GM11168 (cell line): ENCODE measurements around the gene HOXB4.

ENCODE experiments used
- in situ Hi-C: fragments of 300-500 bp; cut with MboI; formaldehyde crosslinking; loops from one replicate; pipeline ENCODE4 v1.12.0; 2022; ENCODE audit warnings: low sequenced_read_pairs; ENCODE audit not compliant: unreplicated experiment

The HOXB4 gene

GRCh38 chr17:48615047-48615962 lies 37.2 kb upstream of the HOXB4 start, which contains the start of gene HOXB8:
TSS of gene HOXB8 (minus strand) at chr17:48615292. CDS start at chr17:48614704, 588 bp downstream.
- in situ Hi-C loops, result no loop called here

DNA sequence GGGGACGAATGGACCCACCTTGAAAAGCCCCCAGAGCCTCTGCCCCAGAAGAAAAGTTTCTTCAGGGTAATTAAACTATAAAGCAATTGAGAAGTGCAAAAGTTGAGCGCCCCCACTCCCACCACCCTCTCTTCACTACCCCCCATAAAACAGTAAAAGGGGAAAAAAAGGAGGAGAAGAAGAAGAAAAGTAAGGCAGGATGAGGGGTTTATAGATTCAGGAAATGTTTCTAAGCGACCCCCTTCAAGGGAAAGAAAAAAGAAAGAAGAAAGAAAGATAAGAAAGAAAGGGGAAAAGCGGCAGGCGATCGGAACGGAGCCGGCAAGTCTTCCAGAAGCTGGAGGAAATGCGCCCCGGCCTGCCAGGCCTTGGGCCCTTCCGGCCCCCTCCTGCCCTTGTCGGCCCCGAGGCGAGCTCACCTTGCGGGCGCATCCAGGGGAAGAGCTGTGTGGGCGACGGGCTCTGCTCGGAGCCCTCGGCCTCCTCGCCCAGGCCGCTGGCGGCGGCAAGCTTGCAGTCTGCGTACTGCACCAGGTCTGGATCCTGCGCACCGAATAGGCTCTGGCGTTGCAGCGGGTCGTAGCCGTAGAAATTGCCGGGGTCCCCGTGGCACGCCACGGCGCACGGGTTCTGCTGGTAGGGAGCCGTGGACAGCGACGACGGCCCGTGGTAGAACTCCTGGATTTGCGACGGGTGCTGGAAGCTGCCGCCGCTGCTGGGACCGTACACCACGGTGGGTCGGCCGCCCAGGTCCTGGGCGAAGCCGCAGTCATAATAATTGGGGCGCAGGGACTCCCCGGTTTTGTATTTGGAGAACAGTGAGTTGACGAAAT lies 35.9 kb upstream of the HOXB4 start:
- in situ Hi-C loops, result no loop called here

DNA sequence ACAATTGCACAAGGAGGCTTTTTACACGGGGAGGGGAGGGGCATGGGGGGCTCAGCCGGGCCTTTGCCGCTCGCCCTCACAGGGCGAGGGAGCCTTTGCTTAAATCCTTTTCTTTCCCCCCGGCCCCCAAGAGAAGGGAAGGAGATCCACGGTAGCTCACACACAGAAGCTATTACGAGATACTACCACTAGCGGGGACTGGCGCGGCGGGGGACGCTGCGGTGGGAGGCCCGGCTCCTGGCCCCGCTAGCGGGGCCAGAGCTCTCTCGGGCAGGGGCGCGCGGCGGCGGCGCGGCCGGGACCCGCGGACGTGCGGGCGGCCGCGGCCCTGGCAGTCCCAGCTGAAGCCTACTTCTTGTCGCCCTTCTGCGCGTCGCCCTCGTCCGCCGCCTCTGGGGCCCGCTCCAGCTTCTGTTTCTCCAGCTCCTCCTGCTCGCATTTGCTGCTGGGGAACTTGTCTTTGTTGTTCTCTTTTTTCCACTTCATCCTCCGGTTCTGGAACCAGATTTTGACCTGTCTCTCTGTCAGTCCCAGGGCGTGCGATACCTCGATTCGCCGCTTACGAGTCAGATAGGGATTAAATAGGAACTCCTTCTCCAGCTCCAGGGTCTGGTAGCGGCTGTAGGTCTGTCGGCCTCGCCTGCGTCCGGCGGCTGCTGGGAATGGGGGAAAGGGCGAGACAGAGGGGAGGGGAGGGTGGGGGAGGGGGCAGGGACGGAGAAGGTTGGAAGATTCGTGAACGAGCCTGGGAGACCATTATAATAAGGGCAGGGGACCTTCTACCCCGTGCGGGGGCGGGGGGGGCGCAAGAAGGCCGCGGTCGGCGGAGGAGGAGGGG lies 34.9 kb upstream of the HOXB4 start:
- in situ Hi-C loops, result no loop called here

GRCh38 chr17:48612456-48612853 lies 34.3 kb upstream of the HOXB4 start:
- in situ Hi-C loops, result no loop called here

- in situ Hi-C loops, result no loop called here
Measured at GRCh38 chr17:48611681-48612455, 33.7 kb upstream of the HOXB4 start.

DNA sequence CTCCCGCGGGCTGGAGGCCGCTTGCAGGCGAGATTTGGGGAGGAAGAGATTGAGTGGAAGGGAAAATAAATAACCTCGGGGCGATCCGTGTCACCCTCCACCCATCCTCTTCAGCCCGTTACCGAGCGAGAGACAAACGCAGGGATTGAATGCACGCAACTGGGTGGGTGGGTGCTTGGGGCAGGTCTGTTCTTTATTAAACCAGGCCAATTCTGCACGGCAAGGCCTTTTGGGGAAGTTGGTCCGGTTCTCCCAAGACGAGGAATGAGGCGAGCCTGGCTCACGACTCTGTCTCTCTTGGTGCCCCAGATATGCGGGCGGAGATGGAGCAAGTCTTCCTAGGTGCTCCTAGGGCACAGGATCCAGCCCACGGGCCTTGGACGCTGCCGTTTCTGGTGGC lies 33.1 kb upstream of the HOXB4 start:
- in situ Hi-C loops, result no loop called here

DNA sequence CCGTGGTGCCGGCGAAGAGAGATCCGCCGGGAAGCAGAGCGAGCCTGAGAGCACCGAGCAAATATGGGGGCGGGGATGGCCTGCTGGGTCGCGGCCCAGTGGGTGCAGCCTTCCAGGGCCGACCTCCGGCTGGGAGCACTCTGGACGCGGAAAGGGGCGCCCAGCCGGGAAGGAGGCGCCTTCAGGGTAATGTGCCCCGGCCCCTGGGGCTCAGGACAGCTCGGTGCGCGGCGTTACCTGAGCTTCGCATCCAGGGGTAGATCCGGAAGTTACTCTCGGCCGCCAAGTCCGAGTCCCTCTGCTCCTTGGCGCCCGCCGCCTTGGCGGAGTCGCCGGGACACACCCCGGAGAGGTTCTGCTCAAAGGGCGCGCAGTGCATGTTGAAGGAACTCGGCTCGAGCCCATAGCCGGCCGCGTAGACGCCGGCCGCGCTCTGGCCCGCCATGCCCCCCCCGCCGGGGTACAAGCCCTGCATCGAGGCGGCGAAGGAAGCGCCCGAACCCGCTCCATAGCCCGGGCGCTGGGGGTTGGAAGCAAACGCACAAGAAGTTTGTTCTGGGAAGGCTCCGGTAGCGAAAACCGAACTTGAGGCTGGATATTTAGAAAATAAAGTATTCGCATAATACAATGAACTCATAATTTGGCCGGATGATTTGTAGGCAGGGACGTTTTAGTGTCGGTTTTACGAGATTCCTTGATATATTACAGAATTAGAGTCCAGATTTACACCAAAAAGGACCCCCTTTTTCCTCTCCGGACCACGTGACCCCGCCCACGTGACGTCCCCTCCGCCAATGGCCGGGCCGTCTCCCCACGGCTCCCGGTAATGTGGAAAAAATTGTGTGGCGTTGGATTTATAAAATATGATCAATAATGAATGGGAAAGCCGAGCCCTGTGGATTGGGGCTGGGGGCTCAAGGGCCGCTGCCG lies 32.4 kb upstream of the HOXB4 start, which contains the start of gene HOXB7:
Gene HOXB7, minus strand, starts transcription at position 736 of the 930 bp plus-strand sequence. Its CDS starts 99 bp downstream, at position 637.
- in situ Hi-C loops, result no loop called here

DNA sequence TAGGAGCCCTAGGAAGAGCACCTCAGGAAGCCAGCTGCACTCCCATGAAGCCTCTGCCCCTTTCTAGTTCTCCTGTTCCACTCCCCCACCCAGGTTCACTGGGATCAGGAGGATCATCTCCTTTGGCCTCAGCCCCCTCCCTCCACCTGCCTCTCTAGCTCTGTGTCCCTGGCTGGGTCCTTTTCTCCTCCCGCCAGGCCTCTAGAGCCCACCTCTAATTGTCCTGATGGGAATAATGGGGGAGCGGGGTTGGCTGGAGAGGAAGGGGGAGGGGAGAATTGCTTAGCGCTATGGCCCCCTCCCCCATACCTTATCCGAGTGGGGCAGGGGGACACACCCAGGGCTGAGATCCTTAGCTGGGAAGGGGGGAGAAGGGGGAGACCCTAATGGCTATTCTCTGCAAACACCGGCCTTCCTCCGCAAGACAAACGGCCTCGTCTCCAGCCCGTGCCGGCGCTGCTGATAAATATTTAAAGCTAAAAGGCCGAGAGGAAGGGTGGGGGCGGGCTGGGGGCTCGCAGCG lies 31.7 kb upstream of the HOXB4 start:
- in situ Hi-C loops, result no loop called here

DNA sequence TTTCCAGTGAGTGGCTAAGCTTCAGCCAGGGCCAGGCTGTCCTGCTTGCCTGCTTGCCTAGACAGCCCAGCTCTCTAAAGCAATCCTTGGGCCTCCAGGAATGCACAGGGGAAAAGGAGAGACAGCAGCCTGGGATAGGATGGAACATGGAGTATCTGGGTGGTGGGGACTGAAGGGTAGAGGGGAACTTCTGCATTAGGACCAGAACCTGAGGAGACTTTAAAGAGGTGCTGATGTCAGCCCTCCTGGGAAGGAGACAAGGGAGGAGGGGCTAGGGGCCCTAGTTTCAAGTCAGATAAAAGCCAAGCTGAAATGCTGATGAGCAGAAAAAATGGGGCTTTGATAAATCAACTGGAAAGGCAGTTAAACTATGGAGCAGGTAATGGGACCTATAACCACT lies 30.9 kb upstream of the HOXB4 start:
- in situ Hi-C loops, result no loop called here

DNA sequence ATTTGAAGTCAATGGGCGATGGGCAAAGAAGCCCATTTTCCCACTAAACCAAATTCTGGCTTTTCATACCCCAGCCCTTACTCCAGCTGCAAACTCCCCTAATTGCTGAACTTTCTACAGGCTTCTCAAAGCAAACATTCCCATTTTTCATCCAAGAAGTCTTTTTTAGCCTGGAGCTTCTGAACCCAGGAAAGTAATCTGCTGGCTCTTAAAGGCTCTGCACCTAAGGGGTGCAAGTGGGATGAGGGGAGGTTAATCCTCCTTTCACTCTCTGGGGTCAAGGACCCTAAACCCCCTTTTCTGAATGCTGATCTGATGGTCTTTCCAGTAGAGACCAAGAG lies 30.3 kb upstream of the HOXB4 start:
- in situ Hi-C loops, result no loop called here

GRCh38 chr17:48606892-48607614 lies 28.9 kb upstream of the HOXB4 start:
- in situ Hi-C loops, result no loop called here

DNA sequence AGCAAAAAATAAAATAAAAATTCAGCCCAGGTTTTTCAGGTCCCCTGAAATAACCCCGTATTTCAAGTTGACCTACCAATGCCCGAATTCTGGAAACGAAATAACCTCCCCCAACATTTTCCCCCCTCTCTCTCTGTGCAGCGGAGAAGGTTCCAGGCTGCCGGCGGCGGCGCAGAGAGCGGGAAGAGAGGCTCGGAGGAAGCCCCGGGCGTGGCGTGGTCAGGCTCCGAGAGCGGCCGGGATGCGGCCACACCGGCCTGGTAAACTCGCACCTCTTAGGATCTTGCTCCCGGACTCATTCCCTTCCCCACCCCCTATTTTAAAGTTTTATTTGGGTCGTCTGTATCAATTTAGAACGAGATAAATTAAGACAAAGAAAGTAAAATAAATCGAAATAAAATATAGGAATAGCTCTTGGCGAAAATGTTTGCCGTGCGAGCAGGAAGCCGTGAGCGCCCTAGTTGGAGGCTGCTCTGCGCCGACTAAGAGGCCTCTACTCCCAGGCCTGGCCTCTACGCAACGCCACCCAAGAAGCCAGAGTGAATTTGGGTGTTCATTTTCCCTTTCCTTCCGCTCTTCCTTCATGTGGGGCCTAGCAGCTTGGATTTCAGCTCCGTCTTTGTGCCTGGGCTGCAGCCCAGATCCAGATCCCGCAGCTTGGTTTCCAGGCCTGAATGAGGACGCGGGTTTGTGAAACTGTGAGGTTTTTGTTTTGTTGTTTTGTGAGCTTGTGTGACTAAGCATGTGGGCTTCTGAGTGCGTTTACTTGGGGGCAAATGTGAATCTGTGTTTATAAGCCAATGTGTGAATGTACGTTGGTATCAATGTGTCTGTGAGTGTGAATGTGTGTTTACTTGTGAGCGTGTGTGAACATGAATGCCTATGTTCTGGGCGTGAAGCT lies 28.1 kb upstream of the HOXB4 start:
- in situ Hi-C loops, result no loop called here

GRCh38 chr17:48605409-48605919 lies 27.3 kb upstream of the HOXB4 start:
- in situ Hi-C loops, result no loop called here

DNA sequence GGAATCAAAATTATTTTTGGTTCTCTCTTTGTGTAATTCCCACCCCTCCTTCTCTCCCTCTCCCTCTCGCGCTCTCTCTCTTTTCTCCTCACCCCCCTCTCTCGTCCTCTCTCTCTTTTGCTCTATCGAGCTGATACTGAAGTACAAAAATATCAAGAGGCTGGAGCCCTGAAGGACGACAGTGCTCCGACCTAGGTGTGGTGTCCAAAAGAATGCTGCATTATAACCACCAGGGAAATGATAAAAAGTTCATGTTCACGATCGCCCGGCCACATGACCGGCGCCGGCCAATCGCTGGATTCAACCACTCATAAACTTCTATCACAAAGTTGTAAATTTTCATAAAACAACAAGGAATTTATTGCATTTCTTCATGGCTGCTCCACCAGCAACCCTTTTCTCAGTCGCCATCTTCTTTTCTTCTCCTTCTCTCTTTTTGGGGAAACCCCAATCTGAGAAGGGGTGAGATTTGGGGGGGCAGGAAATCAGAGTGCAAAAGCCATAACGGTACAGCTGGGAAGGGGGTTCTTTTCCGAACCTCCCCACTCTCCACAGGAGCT lies 26.7 kb upstream of the HOXB4 start, which contains the start of gene HOXB6:
Gene HOXB6, minus strand, starts transcription at position 217 of the 560 bp plus-strand sequence. CDS start 6,836 bp downstream, outside the sequence.
- in situ Hi-C loops, result no loop called here

DNA sequence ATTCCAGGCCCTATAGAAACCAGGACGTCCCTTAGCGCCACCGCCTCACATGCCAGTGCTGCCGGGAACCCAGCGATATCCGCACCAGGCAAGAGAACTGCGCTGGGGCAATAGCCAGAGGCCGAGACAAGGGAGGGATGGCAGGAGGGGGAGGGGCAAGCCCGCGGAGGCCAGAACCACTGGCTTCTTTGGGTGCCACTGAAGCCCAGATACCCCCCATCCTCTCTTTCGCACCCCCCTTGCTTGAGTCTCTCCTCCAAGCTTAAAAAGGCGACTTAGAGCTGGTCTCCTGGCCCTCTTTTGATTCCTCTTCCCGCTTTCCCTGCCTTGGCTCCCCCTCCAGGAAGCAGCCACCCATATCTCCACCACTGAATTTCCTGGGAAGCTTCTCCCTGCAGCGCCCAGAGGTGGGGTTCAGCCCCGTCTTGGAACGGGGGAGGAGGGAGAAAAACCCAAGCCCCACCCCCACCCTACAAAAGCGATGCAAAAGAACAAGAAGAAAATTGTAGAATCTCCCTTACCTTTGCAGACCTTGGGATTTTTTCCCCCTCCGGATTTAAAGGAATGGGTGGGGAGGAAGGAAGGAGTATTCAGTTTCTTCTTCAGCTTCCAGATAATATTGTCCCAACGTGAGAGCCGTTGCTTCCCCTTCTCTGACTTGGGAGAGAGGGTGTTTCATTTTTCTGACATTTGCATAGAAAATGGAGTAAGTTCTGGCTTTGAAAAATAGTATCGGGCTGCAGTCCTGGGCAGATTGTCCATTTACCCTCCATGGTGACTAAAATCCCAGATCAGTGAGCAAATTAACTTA lies 26.0 kb upstream of the HOXB4 start:
- in situ Hi-C loops, result no loop called here
